Body of pancreas (tissue), 4 donors: ENCODE measurements around the gene HRCT1. TPM values are rescaled to one million over a fixed set of nuclear protein-coding genes. Genes with fewer than 3 reads are reported as not detected.
A peak's percentile ranks its signal among the peaks of the same experiment; 100 is the strongest.

Experiments
- ATAC-seq: fragments of 150-250 bp; one replicate; pipeline ENCODE4 v1.9.1; 2016
- DNase-seq, 4 donors: peaks; one replicate each; pipeline ENCODE4 v3.0.0-alpha.2; 2019
- H3K27ac ChIP-seq, 4 donors: fragments of 200-600 bp; sonication (generic); 1 replicate in 3 of 4; 2 replicates in 1 of 4; pipeline versions ENCODE4 v1.5.1 to v1.6.1; 2016 to 2019; ENCODE audit warnings: mild to moderate bottlenecking in 1 of 4, mixed read lengths in 1 of 4, moderate library complexity in 1 of 4
- H3K27me3 ChIP-seq, 2 donors: fragments of 200-600 bp; sonication (generic); one replicate each; pipeline ENCODE4 v1.6.0; 2016; ENCODE audit warnings: mild to moderate bottlenecking in 1 of 2
- H3K36me3 ChIP-seq, 2 donors: fragments of 200-600 bp; sonication (generic); replicated peaks in 1 of 2; 2 replicates each; pipeline ENCODE4 v1.5.1; 2016; ENCODE audit warnings: low read depth in 2 of 2; ENCODE audit not compliant: insufficient read depth in 1 of 2
- H3K4me1 ChIP-seq: fragments of 200-600 bp; sonication (generic); one replicate; pipeline ENCODE4 v1.6.0; 2016
- H3K4me3 ChIP-seq, 2 donors: fragments of 200-600 bp; sonication (generic); 1 replicate in 1 of 2; 2 replicates in 1 of 2; pipeline ENCODE4 v1.5.1; 2016 to 2019
- H3K9me3 ChIP-seq, 3 donors: fragments of 200-600 bp; sonication (generic); 1 replicate in 2 of 3; 2 replicates in 1 of 3; pipeline ENCODE4 v1.5.1; 2016
- CTCF ChIP-seq, 7 experiments: fragments of 450-650 bp in 4 of 7; fragments of 200-600 bp in 3 of 7; sonication (generic) in 3 of 7; IDR thresholded peaks; one replicate each; pipeline ENCODE4 v1.5.1; 2016 to 2019; ENCODE audit warnings: antibody characterized with exemption in 7 of 7
- POLR2A ChIP-seq, 3 donors: fragments of 450-650 bp; IDR thresholded peaks; one replicate each; pipeline ENCODE4 v1.6.1; 2016; ENCODE audit warnings: antibody characterized with exemption in 3 of 3, mild to moderate bottlenecking in 2 of 3
- WGBS, 2 donors: methylation state at CpG; one replicate each; pipeline ENCODE4 v1.1.5; 2017; 5-methylcytosine and 5-hydroxymethylcytosine counted together
- intact Hi-C: fragments of 100-400 bp; cut with DNase I; formaldehyde crosslinking; loops from one replicate; pipeline ENCODE4 v1.15.1; 2023
- total RNA-seq, 2 donors: library from RNA; depleted of rRNA; stranded (reverse); fragments of >200 nt; gene quantifications; one replicate each; pipeline ENCODE4 v1.1.0, GENCODE V29; 2016

HRCT1 gene
- total RNA-seq, 2 donors from 2014 or later, result 0.99 to 3.4 TPM

GRCh38 chr9:35944173-35944572 lies 38.2 kb downstream of the HRCT1 start:
- Histone ChIP-seq H3K9me3 (no peaks in the 10 kb centered on the region), H3K4me1 (peaks cover 7% of the 10 kb centered on the region), H3K36me3 (no peaks in the 10 kb centered on the region), H3K27me3 (no peaks in the 10 kb centered on the region), H3K27ac (no peak overlapping the region), H3K4me3 (no peak overlapping the region)
- ATAC-seq (no peak), DNase-seq (no peak)
- TF ChIP-seq POLR2A (IDR thresholded peaks at IDR 0.05), result no peak
- TF ChIP-seq CTCF (IDR thresholded peaks at IDR 0.05), result no peak
- 87 to 98% methylated on average over 3 of the region's 3 CpGs for WGBS, 2 donors
- intact Hi-C loops, result no loop called here

GRCh38 chr9:35944841-35945240 lies 38.8 kb downstream of the HRCT1 start:
- Histone ChIP-seq H3K36me3 (no peaks in the 10 kb centered on the region), H3K27ac (no peak overlapping the region), H3K4me1 (peaks cover 7% of the 10 kb centered on the region), H3K4me3 (no peak overlapping the region), H3K9me3 (no peaks in the 10 kb centered on the region), H3K27me3 (no peaks in the 10 kb centered on the region)
- TF ChIP-seq CTCF (IDR thresholded peaks at IDR 0.05), result no peak
- TF ChIP-seq POLR2A (IDR thresholded peaks at IDR 0.05), result no peak
- intact Hi-C loops, result no loop called here
- ATAC-seq, result no peak
- WGBS, 2 donors, result 92 to 93% methylated on average over 3 of the region's 3 CpGs
- no peak for DNase-seq

GRCh38 chr9:35945341-35946018 lies 39.5 kb downstream of the HRCT1 start:
- H3K27ac ChIP-seq, result no peak overlapping the region
- intact Hi-C loops, result no loop called here

GRCh38 chr9:35948451-35948850 lies 42.4 kb downstream of the HRCT1 start:
- H3K4me1 ChIP-seq, result peaks cover 7% of the 10 kb centered on the region
- ATAC-seq, result no peak
- intact Hi-C loops, result no loop called here
- WGBS, 2 donors, result 55 to 67% methylated on average over 2 of the region's 2 CpGs
- no peak for DNase-seq
- H3K36me3 ChIP-seq, result no peaks in the 10 kb centered on the region
- H3K9me3 ChIP-seq, result no peaks in the 10 kb centered on the region
- H3K27me3 ChIP-seq, result no peaks in the 10 kb centered on the region
- H3K27ac ChIP-seq, result no peak overlapping the region
- no peak overlapping the region for H3K4me3 ChIP-seq
- TF ChIP-seq CTCF (IDR thresholded peaks at IDR 0.05), result no peak
- no peak for TF ChIP-seq POLR2A (IDR thresholded peaks at IDR 0.05)

More at GRCh38 chr9:35945341-35946018, 39.5 kb downstream of the HRCT1 start:
- TF ChIP-seq POLR2A (IDR thresholded peaks at IDR 0.05) (no peak), CTCF (IDR thresholded peaks at IDR 0.05) (peak; percentile 57 to 84 (median 77))
- no peaks in the 10 kb centered on the region for H3K9me3 ChIP-seq
- peaks cover 7% of the 10 kb centered on the region for H3K4me1 ChIP-seq
- WGBS, 2 donors, result 26 to 27% methylated on average over 10 of the region's 10 CpGs
- ATAC-seq (peak; percentile 92), DNase-seq (peak; percentile 82 to 84 (median 83))
- H3K36me3 ChIP-seq, result no peaks in the 10 kb centered on the region
- no peaks in the 10 kb centered on the region for H3K27me3 ChIP-seq
- H3K4me3 ChIP-seq, result no peak overlapping the region

- Histone ChIP-seq H3K36me3 (no peaks in the 10 kb centered on the region), H3K27ac (no peak overlapping the region), H3K27me3 (no peaks in the 10 kb centered on the region), H3K4me1 (peaks cover 7% of the 10 kb centered on the region), H3K9me3 (no peaks in the 10 kb centered on the region), H3K4me3 (no peak overlapping the region)
- ATAC-seq, result peak; percentile 27
- no peak for DNase-seq
- TF ChIP-seq POLR2A (IDR thresholded peaks at IDR 0.05), result no peak
- no peak for TF ChIP-seq CTCF (IDR thresholded peaks at IDR 0.05)
- 31 to 44% methylated on average over 2 of the region's 2 CpGs for WGBS, 2 donors
- intact Hi-C loops, result no loop called here
These were observed 42.9 kb downstream of the HRCT1 start for GRCh38 chr9:35948901-35949318.
